MCF 10A (cell line): ENCODE measurements around the gene RNF114. TPM values are rescaled to one million over a fixed set of nuclear protein-coding genes. Genes with fewer than 3 reads are reported as not detected.

Source experiments
- BruUV-seq: library from RNA; stranded (reverse); fragments of 400-500 nt; replicated peaks from 2 replicates; lab custom pipeline; 2021; lab: Mats Ljungman, UMichigan
- CTCF ChIA-PET: fragments of 300-600 bp; sonication (Branson Sonifier 250); formaldehyde crosslinking; extraction: SDS; loops from one replicate; lab custom pipeline; 2021; ENCODE audit warnings: antibody characterized with exemption, inconsistent platforms; lab: Yijun Ruan, JAX
- POLR2A ChIA-PET: fragments of 300-600, 350-650 bp; sonication (Branson Sonifier 250); formaldehyde crosslinking; extraction: SDS; loops from one replicate; lab custom pipeline; 2020; ENCODE audit warnings: antibody characterized with exemption, inconsistent platforms; lab: Yijun Ruan, JAX
- DNase-seq: peaks from one replicate; pipeline ENCODE4 v3.0.0-alpha.2; 2018; ENCODE audit not compliant: unreplicated experiment
- H3K27ac Mint-ChIP-seq: one replicate; pipeline ENCODE4 v1.8.0; 2022; ENCODE audit warnings: mild to moderate bottlenecking, low read depth, mixed read lengths; ENCODE audit not compliant: unreplicated experiment
- H3K27me3 Mint-ChIP-seq: one replicate; pipeline ENCODE4 v1.8.0; 2022; ENCODE audit warnings: mixed read lengths; ENCODE audit not compliant: insufficient read depth, unreplicated experiment
- H3K36me3 Mint-ChIP-seq: one replicate; pipeline ENCODE4 v1.8.0; 2022; ENCODE audit warnings: mild to moderate bottlenecking, moderate library complexity, mixed read lengths; ENCODE audit not compliant: insufficient read depth, unreplicated experiment
- H3K4me1 Mint-ChIP-seq: one replicate; pipeline ENCODE4 v1.8.0; 2022; ENCODE audit warnings: mixed read lengths; ENCODE audit not compliant: insufficient read depth, unreplicated experiment
- H3K4me3 Mint-ChIP-seq: one replicate; pipeline ENCODE4 v1.8.0; 2022; ENCODE audit warnings: mild to moderate bottlenecking, moderate library complexity, mixed read lengths; ENCODE audit not compliant: unreplicated experiment
- H3K9me3 Mint-ChIP-seq: one replicate; pipeline ENCODE4 v1.8.0; 2022; ENCODE audit warnings: mixed read lengths; ENCODE audit not compliant: unreplicated experiment
- CTCF ChIP-seq: fragments of 200-600 bp; IDR thresholded peaks from one replicate; pipeline ENCODE4 v1.8.0; 2022; ENCODE audit warnings: antibody characterized with exemption, mild to moderate bottlenecking; ENCODE audit not compliant: unreplicated experiment
- intact Hi-C: fragments of 100-400 bp; cut with micrococcal nuclease; formaldehyde crosslinking; loops from 2 replicates; pipeline ENCODE4 v1.14.1; 2022
- total RNA-seq: library from RNA; stranded (reverse); gene quantifications from 2 replicates; pipeline ENCODE4 v1.2.3, GENCODE V29; 2022

Gene RNF114
- total RNA-seq, 1 experiment from 2014 or later = 48.6 TPM

GRCh38 chr20:49915380-49916145, 20.6 kb upstream of the RNF114 start, which contains the start of gene SPATA2:
TSS of gene SPATA2 (minus strand) at chr20:49915529. CDS start at chr20:49908490, 7,039 bp downstream.
- Mint-ChIP-seq H3K4me1 (peaks cover 18% of the 10 kb centered on the region), H3K4me3 (peak within 1 kb of the TSS; percentile 90), H3K27ac (peak within 1 kb of the TSS; percentile 99), H3K36me3 (peaks cover 13% of the 10 kb centered on the region), H3K9me3 (no peaks in the 10 kb centered on the region), H3K27me3 (no peaks in the 10 kb centered on the region)
- DNase-seq = peak; percentile 93
- CTCF ChIA-PET = interaction anchor here (0.6 to 2.7 kb wide), 14 partner anchors 13 to 550 kb away, joined by 3 to 15 read pairs (median 4); partner anchors contain the start of gene RNF114
- intact Hi-C loops = no loop called here
- POLR2A ChIA-PET = interaction anchor here (0.6 to 7.9 kb wide), 35 partner anchors 9 to 728 kb away, joined by 3 to 146 read pairs (median 4); partner anchors contain the start of genes B4GALT5, RNF114, SLC9A8 and UBE2V1
- TF ChIP-seq CTCF = no peak
- TSS peak; percentile 74 for BruUV-seq

- no TSS peak for BruUV-seq
- DNase-seq = peak; percentile 50
- Mint-ChIP-seq H3K27me3 (no peaks in the 10 kb centered on the region), H3K4me3 (peak overlapping the region; percentile 90), H3K27ac (peak overlapping the region; percentile 99), H3K4me1 (peaks cover 18% of the 10 kb centered on the region), H3K9me3 (no peaks in the 10 kb centered on the region), H3K36me3 (peaks cover 9% of the 10 kb centered on the region)
- intact Hi-C loops = no loop called here
- POLR2A ChIA-PET = interaction anchor here (0.6 to 7.9 kb wide), 33 partner anchors 9 to 638 kb away, joined by 3 to 146 read pairs (median 4); partner anchors contain the start of genes B4GALT5, RNF114, SLC9A8 and UBE2V1
- TF ChIP-seq CTCF = no peak
- CTCF ChIA-PET = interaction anchor here (0.6 to 2.7 kb wide), 11 partner anchors 12 to 376 kb away, joined by 3 to 15 read pairs (median 4); partner anchors contain the start of gene RNF114
Observed at GRCh38 chr20:49916146-49917002, 19.8 kb upstream of the RNF114 start.

- no peak for TF ChIP-seq CTCF
- intact Hi-C loops = no loop called here
- Mint-ChIP-seq H3K4me3 (no peak overlapping the region), H3K36me3 (no peaks in the 10 kb centered on the region), H3K27ac (no peak overlapping the region), H3K9me3 (no peaks in the 10 kb centered on the region), H3K27me3 (no peaks in the 10 kb centered on the region), H3K4me1 (peaks cover 18% of the 10 kb centered on the region)
- POLR2A ChIA-PET = interaction anchor here (2.8 to 7.9 kb wide), 2 partner anchors 13 to 18 kb away, joined by 12 to 146 read pairs; partner anchors contain the start of gene RNF114
- no peak for DNase-seq
- CTCF ChIA-PET = interaction anchor here (1.5 kb wide), 1 partner anchor 72 kb away, joined by 3 read pairs; no protein-coding TSS in a partner anchor
- no TSS peak for BruUV-seq
Observed at GRCh38 chr20:49918446-49918845, 17.8 kb upstream of the RNF114 start.
